DMS 273 treated with DMSO at 0.1 percent for 48 hours (cell line): ENCODE measurements around the gene UMAD1.

Source experiments
- DNase-seq: peaks from one replicate; lab custom pipeline; 2025; lab: John Stamatoyannopoulos, UW

The UMAD1 gene

DNA sequence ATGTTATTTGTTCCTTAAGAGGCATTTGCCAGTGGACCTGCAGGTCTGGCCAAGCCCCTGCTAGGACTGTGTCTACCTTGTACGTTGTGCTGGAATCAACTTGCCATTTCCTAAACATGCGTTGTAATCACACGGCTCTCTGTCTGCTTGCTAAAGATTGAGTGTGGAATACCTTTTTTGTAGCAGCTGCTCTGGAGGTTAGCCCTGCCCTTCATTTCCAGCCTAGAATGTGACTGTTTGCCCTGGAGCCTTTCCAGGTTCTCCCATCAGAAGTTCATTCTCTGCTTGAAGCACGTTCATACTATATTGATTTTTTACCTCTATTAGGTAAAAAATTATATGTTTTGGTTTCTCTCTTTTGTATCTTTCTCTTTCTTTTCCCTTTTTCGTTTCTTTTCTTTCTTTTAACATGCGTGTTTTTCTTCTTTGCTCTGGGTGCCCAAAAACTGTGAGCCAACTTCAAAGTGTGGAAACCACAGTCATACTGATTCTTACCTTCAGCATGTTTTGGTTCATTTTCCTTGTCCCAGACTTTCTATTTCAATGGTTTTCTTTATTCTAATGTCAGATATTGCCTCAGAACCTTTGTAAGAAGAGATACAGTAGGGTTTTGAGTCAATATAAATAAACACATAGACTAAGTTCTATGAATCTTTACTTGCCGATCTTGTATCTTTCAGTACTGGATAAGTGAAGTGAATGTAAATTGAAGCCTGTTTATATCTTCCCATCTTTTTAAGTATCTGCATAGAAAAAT lies 189.7 kb downstream of the UMAD1 start:
- peak; percentile 33 for DNase-seq

GRCh38 chr7:7832518-7832917 lies 192.0 kb downstream of the UMAD1 start:
- DNase-seq, result no peak

DNA sequence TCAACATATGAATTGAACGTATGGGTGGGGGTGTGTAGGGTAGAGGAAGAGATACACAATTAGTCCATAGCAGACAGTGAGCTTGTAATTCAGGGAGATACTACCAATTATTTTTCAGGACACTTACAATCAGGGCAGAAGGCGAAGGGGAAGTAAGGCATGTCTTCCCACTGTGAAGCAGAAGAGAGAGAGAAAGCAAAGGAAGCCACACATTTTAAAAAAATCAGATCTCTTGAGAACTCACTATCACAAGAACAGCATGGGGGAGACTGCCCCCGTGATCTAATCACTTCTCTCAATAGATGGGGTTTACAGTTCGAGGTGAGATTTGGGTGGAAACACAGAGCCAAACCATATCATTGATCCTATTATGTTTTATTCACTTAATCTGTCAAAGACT lies 194.2 kb downstream of the UMAD1 start:
- DNase-seq, result no peak

- DNase-seq, result no peak
Measured at GRCh38 chr7:7841027-7841426, 200.5 kb downstream of the UMAD1 start.

- DNase-seq, result no peak
Measured at GRCh38 chr7:7843240-7843639, 202.7 kb downstream of the UMAD1 start.

DNA sequence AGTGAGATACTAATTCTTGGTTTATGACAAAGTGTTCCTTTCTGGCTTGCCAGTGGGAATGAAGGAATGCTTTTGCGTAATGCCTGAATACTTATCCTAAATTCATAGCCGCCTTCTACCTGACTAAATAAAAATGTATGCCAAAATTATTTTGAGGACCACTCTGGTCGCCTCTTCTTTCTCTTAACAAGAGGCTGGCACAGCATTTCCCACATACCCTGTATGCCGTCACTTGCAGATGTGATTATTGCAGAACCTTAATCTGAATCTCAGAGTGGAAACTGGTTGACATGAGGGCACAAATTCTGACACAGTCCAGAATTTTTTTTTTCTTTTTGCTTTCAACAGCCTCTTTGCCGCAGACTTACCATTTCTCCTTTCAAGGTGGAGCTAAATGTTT lies 203.4 kb downstream of the UMAD1 start:
- DNase-seq, result no peak

- no peak for DNase-seq
Measured at GRCh38 chr7:7848246-7848645, 207.7 kb downstream of the UMAD1 start.

DNA sequence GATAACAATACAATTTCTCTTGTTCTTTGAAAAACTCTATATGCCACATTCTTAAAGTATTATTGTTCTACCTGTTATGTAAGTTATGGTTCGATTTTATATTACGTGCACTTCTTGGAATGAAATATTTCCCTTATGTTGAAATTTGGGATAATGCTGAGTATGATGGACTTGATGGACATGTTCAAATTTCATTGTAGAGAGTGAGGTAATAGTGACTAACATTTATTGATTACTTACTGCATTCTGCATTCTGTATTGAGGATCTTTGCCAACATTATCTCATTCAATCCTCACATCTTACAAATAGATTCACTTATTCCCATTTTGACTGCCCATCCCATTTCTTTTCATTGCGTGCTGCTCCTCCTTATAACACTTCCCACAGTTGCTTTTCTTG lies 208.3 kb downstream of the UMAD1 start:
- no peak for DNase-seq

GRCh38 chr7:7850150-7850549 lies 209.6 kb downstream of the UMAD1 start:
- DNase-seq, result no peak

- no peak for DNase-seq
Measured at GRCh38 chr7:7851381-7851780, 210.8 kb downstream of the UMAD1 start.

- no peak for DNase-seq
Measured at GRCh38 chr7:7851991-7852390, 211.4 kb downstream of the UMAD1 start.

DNA sequence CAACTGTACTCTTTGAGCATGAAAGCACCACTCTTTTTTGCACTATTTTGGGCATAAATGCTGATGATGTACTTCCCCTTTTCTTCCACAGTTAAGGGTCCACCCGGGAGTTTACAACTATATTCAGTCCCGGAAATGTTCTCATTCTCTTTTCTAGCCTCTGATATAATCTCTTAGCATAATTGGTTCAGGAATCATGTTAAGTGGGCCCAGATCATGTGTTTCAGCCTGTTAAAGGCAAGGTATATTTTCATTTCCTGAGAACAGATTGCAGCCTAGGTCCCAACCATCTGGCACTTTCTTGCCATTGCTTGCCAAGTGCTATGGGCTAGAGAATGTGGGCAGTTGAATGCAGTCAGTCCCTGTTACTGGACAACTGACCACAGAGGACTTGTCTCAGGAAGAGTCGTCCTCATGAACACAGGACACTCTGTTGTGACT lies 216.6 kb downstream of the UMAD1 start:
- DNase-seq, result peak; percentile 98

DNA sequence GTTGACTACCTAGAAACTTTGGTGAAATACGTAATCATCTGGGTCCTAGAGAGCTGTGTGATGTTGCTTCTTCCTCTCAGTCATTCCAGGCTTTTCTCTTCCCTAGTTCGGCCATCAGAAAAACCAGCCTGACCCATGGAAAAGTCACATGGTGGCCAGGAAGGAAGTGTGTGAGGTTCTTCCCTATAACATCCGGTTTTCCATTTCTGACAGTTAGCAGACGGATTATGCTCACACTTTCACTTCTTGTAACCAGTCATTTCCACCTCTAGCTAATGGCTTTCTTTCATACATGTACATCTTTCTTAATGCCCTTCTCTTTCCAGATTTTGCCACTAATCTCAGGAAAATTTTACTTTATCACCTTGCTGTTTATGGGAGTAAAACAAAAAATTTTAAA lies 218.0 kb downstream of the UMAD1 start:
- DNase-seq, result no peak

DNA sequence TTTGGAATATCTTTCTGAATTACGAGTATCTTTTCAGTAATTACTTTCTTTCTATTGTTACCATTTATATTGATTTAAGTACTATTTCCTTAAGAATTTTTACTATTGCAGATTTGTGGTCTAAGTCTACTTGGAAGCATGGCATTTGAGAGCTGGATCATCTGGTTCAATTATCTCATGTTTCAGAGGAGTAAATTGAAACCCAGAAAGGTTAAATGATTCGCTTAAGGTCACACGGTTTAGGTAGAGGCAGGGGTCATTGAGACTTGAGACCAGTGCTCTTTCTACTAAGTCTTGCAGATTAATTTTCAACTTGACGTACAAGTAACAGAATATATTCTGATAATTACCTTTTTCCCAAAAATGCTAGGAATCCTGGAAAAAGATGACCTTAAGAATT lies 218.9 kb downstream of the UMAD1 start:
- no peak for DNase-seq

DNA sequence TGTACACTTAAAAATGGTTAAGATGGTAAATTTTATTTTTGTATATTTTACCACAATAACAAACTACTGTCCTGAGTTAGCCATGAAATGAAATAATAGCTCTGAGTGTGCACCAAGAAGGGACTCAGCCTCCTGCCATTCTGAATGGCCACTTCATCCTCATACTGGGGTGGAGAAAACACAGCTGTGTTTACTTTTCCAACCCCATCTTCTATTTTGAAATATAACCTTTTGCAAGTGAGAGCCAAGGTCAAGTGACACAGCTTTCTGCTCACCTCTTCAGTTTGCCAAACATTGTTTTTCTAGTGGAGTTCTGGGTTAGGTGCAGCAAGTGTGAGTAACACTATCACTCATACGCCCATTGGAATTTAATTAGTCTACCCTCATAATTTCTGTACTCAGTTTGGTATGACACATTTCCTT lies 220.7 kb downstream of the UMAD1 start:
- DNase-seq, result peak; percentile 39

DNA sequence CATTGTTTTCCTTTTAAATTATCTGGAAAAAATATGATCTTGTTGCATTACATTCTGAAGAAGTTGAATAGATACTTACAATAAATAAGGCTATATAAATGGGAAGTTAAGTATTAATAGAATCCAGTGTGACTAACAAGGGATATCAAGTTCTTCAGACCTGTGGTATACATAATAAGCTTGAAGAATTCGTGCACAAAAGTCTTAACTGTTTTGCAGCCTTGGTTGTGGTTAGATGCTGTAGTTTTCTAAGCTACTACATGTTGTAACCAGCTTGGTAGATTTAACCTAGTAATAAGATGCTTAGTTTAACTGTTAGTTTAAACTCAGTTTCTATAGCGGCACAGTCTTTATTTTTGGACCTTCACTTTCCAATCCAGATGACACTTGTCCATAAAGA lies 221.8 kb downstream of the UMAD1 start:
- no peak for DNase-seq

DNA sequence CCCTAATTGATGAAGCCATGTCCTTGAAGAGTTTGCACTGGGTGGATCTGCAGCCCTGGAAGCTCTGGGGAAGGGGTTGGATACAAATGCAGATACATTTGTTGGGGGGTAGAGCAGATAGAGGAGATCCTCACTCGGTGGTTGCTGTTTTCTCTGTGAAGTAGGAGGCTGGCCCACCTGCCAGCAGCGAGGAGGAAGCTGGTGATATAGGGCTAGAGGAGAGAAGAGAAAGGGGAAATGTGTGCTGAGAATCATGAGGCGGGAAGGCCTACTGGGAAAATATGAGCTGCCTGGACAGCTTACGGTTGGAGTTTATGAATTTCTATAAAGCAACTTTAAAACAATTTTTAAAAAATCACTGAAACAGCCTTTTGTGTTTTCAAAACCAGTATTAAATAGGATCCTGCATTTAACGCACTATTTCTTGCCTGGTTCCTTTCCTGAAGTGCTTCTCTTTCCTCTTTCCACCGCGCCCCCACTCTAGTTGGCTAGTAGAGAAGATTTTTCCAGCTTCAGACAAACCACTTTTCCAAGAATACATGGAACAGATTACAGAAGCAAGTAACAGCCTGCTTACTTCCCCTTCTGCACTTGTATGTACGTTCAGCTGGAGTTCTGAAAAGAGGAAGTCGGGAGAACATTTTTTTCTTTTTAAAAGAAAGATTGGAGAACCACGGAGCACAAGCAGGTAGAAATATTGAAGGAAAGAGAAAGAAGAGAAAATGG lies 227.5 kb downstream of the UMAD1 start:
- DNase-seq, result no peak

- no peak for DNase-seq
Measured at GRCh38 chr7:7868572-7868899, 228.0 kb downstream of the UMAD1 start.

- no peak for DNase-seq
Measured at GRCh38 chr7:7869036-7869435, 228.5 kb downstream of the UMAD1 start.

- no peak for DNase-seq
Measured at GRCh38 chr7:7869651-7870050, 229.1 kb downstream of the UMAD1 start.

GRCh38 chr7:7870555-7870954 lies 230.0 kb downstream of the UMAD1 start:
- DNase-seq, result no peak

GRCh38 chr7:7876419-7876818 lies 235.9 kb downstream of the UMAD1 start:
- no peak for DNase-seq

DNA sequence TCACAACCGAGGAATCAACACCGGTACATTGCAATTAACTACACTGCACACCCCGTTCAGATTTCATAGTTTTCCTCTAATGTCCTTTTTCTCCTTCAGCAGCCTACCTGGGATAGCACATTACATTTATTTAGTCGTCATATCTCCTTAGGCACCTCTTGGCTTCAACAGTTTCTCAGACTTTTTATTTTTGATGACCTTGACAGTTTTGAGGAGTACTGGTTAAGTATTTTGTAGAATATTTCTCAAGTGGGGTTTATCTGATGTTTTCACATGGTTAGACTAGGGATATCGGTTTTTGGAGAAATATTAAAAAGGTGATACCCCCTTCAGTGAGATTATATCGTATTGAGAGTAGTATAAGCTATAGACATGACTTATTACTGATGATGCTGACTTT lies 241.0 kb downstream of the UMAD1 start:
- DNase-seq, result no peak

DNA sequence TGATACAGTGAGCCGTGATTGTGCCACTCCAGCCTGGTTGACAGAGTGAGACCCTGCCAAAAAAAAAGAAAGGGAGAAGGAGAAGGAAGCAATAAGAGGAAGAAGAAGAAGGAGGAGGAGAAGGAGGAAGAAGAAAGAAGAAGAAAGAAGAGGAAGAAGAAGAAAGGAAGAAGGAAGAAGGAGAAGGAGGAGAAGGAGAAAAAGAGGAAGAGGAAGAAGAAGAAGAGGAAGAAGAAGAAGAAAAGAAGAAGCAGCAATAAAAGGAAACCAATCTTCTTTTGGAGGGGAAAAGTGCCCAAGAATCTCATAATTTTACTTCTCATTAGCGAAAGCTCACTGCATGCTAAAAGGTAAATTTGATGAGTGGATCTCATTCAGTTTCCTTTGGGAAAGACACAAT lies 242.3 kb downstream of the UMAD1 start:
- DNase-seq, result no peak
